HG03060 (cell line): ENCODE measurements around the gene POLD3.

Experiments
- ATAC-seq: cut with Tn5 transposase; IDR thresholded peaks from one replicate; pipeline ENCODE4 v1.9.1; 2021; ENCODE audit warnings: low read depth, moderate number of reproducible peaks; ENCODE audit not compliant: unreplicated experiment

The POLD3 gene

GRCh38 chr11:74685338-74685737, 93.0 kb downstream of the POLD3 start:
- ATAC-seq: no peak

DNA sequence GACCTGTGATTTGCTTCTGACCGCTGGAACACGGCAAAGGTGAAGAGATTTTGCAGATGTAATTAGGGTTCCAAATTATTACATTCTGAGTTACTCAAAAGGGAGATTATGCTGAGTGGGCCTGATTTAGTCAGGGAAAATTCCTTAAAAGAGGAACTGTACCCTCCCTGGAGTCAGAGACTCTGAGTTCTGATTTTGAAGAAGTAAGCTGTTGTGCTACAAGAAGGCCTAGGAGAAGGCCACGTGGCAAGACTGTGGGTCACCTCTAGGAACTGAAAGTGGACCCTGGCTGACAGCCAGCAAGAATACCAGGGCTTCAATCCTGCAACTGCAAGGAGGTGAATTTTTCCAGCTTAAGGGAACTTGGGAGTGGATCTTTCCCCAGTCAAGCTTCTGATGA, 93.5 kb downstream of the POLD3 start:
- ATAC-seq: no peak

GRCh38 chr11:74686792-74687191, 94.4 kb downstream of the POLD3 start:
- ATAC-seq: no peak

DNA sequence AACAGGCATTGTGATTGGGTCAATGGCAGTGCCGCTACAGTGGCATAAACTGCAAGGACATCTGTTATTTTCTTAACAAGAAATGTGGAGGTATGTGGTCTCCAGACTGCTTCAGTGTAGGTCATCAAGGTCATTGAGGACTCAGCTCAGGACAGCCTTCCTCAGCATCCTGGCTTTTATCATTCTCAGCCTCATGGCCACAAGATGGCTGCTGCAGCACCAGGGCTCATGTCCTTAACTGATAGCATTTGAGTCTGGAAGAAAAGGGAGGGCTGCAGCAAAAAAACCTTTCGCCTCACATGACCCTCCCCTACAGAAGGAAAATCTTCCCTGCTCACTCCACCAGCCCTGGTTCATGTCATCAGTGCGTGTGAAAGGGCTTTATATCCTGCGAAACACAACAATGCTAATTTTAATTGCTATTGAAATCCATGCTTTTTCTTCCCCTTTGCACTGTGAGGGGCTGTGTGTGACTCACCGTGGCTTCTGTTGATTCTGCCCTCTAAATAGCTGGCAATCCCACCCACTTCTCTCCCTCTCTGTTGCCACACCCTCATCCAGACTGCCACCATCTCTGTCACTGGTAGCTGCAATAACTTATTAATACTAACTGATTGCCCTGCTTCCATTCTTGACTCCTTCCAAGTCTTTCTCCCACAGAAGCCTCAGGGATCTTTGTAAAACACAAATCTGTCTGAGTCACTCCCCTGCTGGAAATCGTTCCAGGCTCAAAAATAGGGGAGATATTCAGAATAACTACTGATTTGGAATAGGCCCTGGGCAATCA, 95.0 kb downstream of the POLD3 start:
- ATAC-seq: no peak

GRCh38 chr11:74689666-74690065, 97.3 kb downstream of the POLD3 start:
- ATAC-seq: no peak

GRCh38 chr11:74691755-74692154, 99.4 kb downstream of the POLD3 start:
- no peak for ATAC-seq
